Keratinocyte (primary cell): ENCODE results near the gene USP16.

Source experiments
- EZH2 ChIP-seq: IDR thresholded peaks from one replicate; pipeline ENCODE4 v1.6.1; 2012; ENCODE audit warnings: inconsistent platforms, mild to moderate bottlenecking, low read length, moderate library complexity
- TF ChIP-seq, protein P1 (sequence below), 3 experiments: IDR thresholded peaks in 1 of 3; conservative IDR thresholded peaks in 1 of 3; optimal IDR thresholded peaks in 1 of 3; 2 replicates in 2 of 3; 3 replicates in 1 of 3; pipeline versions ENCODE3 to v1.5.1; 2011; ENCODE audit warnings: low read length in 3 of 3, mild to moderate bottlenecking in 3 of 3, moderate library complexity in 2 of 3, control low read depth in 1 of 3, inconsistent platforms in 1 of 3; ENCODE audit not compliant: insufficient read depth in 2 of 3; ENCODE audit errors: extremely low read depth in 1 of 3

DNA sequence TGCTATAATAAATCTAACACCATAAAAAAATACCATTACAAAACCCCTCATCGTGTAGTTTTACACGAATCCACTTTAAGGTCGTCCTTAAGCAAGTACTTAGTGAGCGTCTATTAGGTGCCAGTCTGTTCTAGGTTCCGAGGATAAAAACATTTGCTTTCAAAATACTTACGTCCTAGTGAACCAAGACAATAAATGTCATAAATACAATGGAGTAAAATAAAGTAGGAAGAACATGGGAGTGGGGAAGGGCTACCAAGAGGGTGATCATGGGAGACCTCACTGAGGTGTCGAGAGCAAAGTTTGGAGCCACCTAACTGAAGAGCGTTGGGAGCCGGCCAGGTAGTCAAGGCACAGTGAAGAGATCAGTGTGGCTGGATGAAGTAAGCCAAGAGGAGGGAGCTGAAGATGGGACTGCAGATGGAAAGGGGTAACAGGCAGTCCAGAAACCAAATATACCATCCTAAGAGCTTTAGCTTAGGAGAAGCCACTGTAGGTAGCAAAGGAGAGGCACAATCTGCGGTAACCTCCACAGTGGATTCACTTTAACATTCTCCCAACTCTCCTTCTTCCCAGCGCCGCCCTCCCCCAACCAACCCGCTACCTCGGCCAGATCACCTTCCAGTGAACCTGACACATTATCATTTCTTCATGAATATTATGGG lies 32.5 kb upstream of the USP16 start:
- TF ChIP-seq, protein P1, sequence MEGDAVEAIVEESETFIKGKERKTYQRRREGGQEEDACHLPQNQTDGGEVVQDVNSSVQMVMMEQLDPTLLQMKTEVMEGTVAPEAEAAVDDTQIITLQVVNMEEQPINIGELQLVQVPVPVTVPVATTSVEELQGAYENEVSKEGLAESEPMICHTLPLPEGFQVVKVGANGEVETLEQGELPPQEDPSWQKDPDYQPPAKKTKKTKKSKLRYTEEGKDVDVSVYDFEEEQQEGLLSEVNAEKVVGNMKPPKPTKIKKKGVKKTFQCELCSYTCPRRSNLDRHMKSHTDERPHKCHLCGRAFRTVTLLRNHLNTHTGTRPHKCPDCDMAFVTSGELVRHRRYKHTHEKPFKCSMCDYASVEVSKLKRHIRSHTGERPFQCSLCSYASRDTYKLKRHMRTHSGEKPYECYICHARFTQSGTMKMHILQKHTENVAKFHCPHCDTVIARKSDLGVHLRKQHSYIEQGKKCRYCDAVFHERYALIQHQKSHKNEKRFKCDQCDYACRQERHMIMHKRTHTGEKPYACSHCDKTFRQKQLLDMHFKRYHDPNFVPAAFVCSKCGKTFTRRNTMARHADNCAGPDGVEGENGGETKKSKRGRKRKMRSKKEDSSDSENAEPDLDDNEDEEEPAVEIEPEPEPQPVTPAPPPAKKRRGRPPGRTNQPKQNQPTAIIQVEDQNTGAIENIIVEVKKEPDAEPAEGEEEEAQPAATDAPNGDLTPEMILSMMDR (optimal IDR thresholded peaks at IDR 0.05 in 1 of 3, IDR thresholded peaks at IDR 0.05 in 1 of 3, conservative IDR thresholded peaks at IDR 0.05 in 1 of 3; ENCODE audit: extremely low read depth in 1 of 3, insufficient read depth in 2 of 3, low read length in 3 of 3), result no peak
- no peak for TF ChIP-seq EZH2
